ENCODE measurements around the gene GYS2. TPM values are rescaled to one million over a fixed set of nuclear protein-coding genes. Genes with fewer than 3 reads are reported as not detected.

Gene GYS2
- total RNA-seq, 1 donor from 2014 or later, result 0.08 TPM

DNA sequence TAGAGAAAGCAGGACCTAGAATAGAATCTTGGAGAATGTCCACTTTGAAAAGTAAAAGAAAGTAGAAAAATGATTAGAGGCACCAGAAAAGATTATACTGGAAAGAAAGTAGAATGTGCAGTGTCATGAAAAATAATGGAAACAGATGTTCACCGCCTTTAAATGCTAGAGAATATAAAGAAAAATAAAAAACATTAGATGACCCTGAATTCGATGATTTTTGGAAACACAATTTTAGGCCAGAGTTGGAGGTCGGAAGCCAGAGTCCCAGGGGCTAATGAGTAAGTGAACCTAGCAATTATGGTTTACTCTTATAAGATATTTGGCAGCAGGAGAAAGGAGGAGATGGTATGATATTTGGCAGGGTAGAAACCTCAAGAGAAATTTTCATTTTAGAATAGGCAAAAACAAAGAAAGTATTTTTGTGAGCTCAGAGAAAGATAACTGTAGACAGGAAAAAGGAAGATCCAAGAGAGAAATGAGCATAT is 37.7 kb downstream of the GYS2 start:
- TF ChIP-seq, protein P1, sequence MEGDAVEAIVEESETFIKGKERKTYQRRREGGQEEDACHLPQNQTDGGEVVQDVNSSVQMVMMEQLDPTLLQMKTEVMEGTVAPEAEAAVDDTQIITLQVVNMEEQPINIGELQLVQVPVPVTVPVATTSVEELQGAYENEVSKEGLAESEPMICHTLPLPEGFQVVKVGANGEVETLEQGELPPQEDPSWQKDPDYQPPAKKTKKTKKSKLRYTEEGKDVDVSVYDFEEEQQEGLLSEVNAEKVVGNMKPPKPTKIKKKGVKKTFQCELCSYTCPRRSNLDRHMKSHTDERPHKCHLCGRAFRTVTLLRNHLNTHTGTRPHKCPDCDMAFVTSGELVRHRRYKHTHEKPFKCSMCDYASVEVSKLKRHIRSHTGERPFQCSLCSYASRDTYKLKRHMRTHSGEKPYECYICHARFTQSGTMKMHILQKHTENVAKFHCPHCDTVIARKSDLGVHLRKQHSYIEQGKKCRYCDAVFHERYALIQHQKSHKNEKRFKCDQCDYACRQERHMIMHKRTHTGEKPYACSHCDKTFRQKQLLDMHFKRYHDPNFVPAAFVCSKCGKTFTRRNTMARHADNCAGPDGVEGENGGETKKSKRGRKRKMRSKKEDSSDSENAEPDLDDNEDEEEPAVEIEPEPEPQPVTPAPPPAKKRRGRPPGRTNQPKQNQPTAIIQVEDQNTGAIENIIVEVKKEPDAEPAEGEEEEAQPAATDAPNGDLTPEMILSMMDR (IDR thresholded peaks at IDR 0.05; ENCODE audit: unreplicated experiment), result no peak
- no peaks in the 10 kb centered on the region for H3K4me1 Mint-ChIP-seq (ENCODE audit: unreplicated experiment)
- H3K9me3 Mint-ChIP-seq (ENCODE audit: unreplicated experiment), result no peaks in the 10 kb centered on the region
- H3K27me3 Mint-ChIP-seq (ENCODE audit: unreplicated experiment), result no peaks in the 10 kb centered on the region
- H3K4me3 Mint-ChIP-seq (ENCODE audit: unreplicated experiment), result no peak overlapping the region
- no peaks in the 10 kb centered on the region for H3K36me3 Mint-ChIP-seq (ENCODE audit: low read depth, unreplicated experiment)
- H3K27ac Mint-ChIP-seq (ENCODE audit: unreplicated experiment), result no peak overlapping the region
- DNase-seq (ENCODE audit: low spot score), result no peak

DNA sequence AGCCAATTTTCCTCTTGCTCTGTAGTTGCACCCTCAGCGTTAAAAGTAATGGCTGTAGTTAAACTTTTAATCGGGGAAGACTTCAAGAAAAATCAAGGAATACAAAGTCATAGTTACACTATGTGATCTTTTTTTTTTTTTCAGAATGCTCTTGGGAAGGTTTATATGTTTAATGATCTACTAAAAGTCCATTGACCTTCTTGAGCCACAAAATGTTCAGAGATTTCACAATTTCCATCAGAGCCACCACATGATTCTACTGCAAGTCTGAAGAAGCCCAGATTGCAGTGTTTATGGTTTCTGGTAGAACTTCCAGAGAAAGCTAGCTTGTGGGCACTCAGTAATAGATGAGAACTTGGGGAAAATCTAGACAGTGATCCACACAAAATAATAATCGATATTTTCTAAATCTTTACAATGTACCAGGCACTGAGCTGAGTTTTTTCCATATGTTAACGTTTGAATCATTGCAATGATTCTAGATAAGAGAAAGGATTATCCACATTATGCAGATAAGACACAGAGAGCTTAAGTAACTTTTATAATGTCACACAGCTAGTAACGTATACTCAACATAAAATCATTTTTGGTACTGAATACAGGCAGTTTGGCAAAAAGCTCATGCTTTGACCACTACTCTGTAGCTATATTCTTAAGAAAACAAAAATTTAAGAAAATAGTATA is 38.3 kb downstream of the GYS2 start:
- Mint-ChIP-seq H3K4me1 (ENCODE audit: unreplicated experiment) (no peaks in the 10 kb centered on the region), H3K4me3 (ENCODE audit: unreplicated experiment) (no peak overlapping the region), H3K9me3 (ENCODE audit: unreplicated experiment) (no peaks in the 10 kb centered on the region), H3K36me3 (ENCODE audit: low read depth, unreplicated experiment) (no peaks in the 10 kb centered on the region), H3K27me3 (ENCODE audit: unreplicated experiment) (no peaks in the 10 kb centered on the region), H3K27ac (ENCODE audit: unreplicated experiment) (no peak overlapping the region)
- DNase-seq (ENCODE audit: low spot score), result no peak
- TF ChIP-seq, protein P1 (IDR thresholded peaks at IDR 0.05; ENCODE audit: unreplicated experiment), result no peak

DNA sequence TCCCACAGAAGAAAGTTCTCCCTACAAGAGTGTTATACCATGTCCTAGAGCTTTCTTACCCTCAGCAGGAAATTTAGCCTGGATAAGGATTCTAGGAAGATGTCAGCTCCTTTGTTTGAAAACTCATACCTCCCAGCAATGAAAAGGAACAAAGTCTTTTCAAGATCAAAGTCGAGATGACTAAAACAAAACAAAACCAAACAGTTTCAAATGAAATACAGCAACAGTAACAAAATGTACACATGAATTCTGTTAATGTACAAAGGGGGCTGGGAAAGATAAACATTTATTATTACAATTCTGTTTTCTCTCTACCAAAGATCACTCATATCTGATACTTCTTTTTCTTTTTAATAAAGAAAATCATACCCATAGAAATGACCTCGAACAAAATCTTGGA is 41.8 kb downstream of the GYS2 start:
- TF ChIP-seq, protein P1 (IDR thresholded peaks at IDR 0.05; ENCODE audit: unreplicated experiment), result no peak
- no peaks in the 10 kb centered on the region for H3K4me1 Mint-ChIP-seq (ENCODE audit: unreplicated experiment)
- no peaks in the 10 kb centered on the region for H3K27me3 Mint-ChIP-seq (ENCODE audit: unreplicated experiment)
- no peaks in the 10 kb centered on the region for H3K9me3 Mint-ChIP-seq (ENCODE audit: unreplicated experiment)
- no peaks in the 10 kb centered on the region for H3K36me3 Mint-ChIP-seq (ENCODE audit: low read depth, unreplicated experiment)
- no peak overlapping the region for H3K27ac Mint-ChIP-seq (ENCODE audit: unreplicated experiment)
- DNase-seq (ENCODE audit: low spot score), result no peak
- H3K4me3 Mint-ChIP-seq (ENCODE audit: unreplicated experiment), result no peak overlapping the region

DNA sequence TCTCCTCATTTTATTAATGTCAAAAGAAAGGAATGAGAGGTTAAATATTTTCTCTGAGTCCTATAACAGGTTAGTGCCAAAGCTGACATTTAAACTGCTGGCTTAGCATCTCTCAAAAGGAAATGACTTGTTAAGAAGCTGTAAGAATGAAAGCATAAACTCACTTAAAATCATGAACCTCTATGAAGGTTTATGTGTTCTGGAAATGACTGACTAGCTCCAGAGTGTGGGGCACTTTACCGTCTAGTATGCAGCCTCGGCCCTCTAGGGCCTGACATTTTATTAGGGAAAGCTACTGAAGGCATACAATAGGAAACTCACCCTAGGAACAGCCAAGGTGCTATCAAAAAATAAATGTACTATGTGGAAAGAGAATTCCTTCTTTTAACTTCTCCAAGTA is 43.5 kb downstream of the GYS2 start:
- no peaks in the 10 kb centered on the region for H3K4me1 Mint-ChIP-seq (ENCODE audit: unreplicated experiment)
- H3K36me3 Mint-ChIP-seq (ENCODE audit: low read depth, unreplicated experiment), result no peaks in the 10 kb centered on the region
- no peak for DNase-seq (ENCODE audit: low spot score)
- TF ChIP-seq, protein P1 (IDR thresholded peaks at IDR 0.05; ENCODE audit: unreplicated experiment), result no peak
- no peaks in the 10 kb centered on the region for H3K9me3 Mint-ChIP-seq (ENCODE audit: unreplicated experiment)
- H3K27ac Mint-ChIP-seq (ENCODE audit: unreplicated experiment), result no peak overlapping the region
- no peaks in the 10 kb centered on the region for H3K27me3 Mint-ChIP-seq (ENCODE audit: unreplicated experiment)
- no peak overlapping the region for H3K4me3 Mint-ChIP-seq (ENCODE audit: unreplicated experiment)

DNA sequence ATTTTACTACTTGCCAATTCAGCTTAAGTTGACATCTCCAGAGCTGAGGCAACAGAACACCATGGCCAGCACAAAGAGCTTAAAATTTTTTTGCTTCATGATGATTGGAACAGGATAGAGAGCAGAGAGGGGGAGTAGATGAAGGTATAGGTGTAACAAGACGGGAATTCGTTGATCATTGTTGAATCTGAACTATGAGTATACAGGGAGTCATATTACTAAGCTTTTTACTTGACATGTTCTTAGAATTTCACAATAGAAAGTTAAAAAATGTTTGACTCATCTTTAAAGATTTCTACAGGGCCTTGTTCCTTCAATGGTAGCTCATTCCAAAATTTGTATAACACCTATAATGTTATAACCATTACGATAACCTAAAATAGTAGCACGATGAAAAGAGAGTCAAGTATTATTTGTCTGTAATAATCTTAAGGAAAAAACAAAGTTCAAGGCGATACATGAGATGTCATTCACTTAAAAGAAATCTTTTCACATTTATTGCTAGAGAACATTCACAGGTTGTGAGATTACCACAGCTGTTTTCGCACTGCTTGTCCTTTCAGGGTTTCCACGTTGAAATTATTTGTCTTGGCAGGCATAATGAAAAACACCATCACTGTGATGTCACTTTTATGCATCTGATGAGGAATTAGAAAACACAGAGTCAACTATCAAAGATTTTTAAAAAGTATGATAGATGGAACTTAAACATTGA is 44.6 kb downstream of the GYS2 start:
- H3K4me1 Mint-ChIP-seq (ENCODE audit: unreplicated experiment), result no peaks in the 10 kb centered on the region
- TF ChIP-seq, protein P1 (IDR thresholded peaks at IDR 0.05; ENCODE audit: unreplicated experiment), result no peak
- DNase-seq (ENCODE audit: low spot score), result no peak
- H3K4me3 Mint-ChIP-seq (ENCODE audit: unreplicated experiment), result no peak overlapping the region
- no peaks in the 10 kb centered on the region for H3K9me3 Mint-ChIP-seq (ENCODE audit: unreplicated experiment)
- no peak overlapping the region for H3K27ac Mint-ChIP-seq (ENCODE audit: unreplicated experiment)
- no peaks in the 10 kb centered on the region for H3K27me3 Mint-ChIP-seq (ENCODE audit: unreplicated experiment)
- H3K36me3 Mint-ChIP-seq (ENCODE audit: low read depth, unreplicated experiment), result no peaks in the 10 kb centered on the region
